Measurements from ENCODE around the gene TTLL5.

- TF ChIP-seq CTCF (IDR thresholded peaks at IDR 0.05; ENCODE audit: insufficient read depth, low read length), result no peak
- no peak for TF ChIP-seq REST (IDR thresholded peaks at IDR 0.05; ENCODE audit: insufficient replicate concordance, low read depth)
- TF ChIP-seq POLR2AphosphoS5 (IDR thresholded peaks at IDR 0.05; ENCODE audit: low read depth), result no peak
- no peak for TF ChIP-seq GABPA (IDR thresholded peaks at IDR 0.05; ENCODE audit: low read depth)
- no peak for TF ChIP-seq SPI1 (IDR thresholded peaks at IDR 0.05; ENCODE audit: borderline replicate concordance, low read depth)
These were observed 325.4 kb downstream of the TTLL5 start for GRCh38 chr14:75986439-75986765.
